ENCODE data around the gene IGSF3.
"Not testable (repeated sequence)": the region's sequence is repeated elsewhere in the genome, so short reads cannot be mapped to it uniquely, and the experiment has no call there.

DNA sequence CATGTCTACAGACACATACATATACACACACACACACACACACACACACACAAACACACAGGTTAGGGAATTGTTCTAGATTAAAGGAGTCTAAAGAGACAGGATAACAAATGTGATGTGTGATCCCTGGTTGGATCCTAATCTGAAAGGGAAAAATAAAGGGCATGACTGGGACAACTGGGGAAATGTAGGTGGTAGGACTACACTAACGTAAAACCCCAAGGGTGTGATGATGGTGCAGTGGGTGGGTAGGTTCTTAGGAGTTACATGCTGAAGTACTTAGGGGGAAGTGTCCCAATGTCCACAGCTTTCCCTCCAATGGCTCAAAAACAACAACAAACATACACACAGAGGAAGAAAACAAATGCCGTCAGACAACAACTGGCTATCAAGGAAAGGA, 68.2 kb downstream of the IGSF3 start:
- not testable (repeated sequence) for TF ChIP-seq POLR2A (IDR thresholded peaks at IDR 0.05; ENCODE audit: extremely low read depth, insufficient read length); MYC (IDR thresholded peaks at IDR 0.05; ENCODE audit: low read depth, low read length)
- TF ChIP-seq, protein P1, sequence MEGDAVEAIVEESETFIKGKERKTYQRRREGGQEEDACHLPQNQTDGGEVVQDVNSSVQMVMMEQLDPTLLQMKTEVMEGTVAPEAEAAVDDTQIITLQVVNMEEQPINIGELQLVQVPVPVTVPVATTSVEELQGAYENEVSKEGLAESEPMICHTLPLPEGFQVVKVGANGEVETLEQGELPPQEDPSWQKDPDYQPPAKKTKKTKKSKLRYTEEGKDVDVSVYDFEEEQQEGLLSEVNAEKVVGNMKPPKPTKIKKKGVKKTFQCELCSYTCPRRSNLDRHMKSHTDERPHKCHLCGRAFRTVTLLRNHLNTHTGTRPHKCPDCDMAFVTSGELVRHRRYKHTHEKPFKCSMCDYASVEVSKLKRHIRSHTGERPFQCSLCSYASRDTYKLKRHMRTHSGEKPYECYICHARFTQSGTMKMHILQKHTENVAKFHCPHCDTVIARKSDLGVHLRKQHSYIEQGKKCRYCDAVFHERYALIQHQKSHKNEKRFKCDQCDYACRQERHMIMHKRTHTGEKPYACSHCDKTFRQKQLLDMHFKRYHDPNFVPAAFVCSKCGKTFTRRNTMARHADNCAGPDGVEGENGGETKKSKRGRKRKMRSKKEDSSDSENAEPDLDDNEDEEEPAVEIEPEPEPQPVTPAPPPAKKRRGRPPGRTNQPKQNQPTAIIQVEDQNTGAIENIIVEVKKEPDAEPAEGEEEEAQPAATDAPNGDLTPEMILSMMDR (IDR thresholded peaks at IDR 0.05; ENCODE audit: low read depth, low read length) = not testable (repeated sequence)
